GM12801 (cell line): ENCODE data around the gene MAGI2.

Experiments used
- CTCF ChIP-seq: IDR thresholded peaks from one replicate; pipeline ENCODE4 v1.5.1; 2011; ENCODE audit warnings: control low read depth; ENCODE audit not compliant: insufficient read length; ENCODE audit errors: extremely low read depth

The MAGI2 gene

GRCh38 chr7:79130715-79131114 lies 322.8 kb downstream of the MAGI2 start:
- TF ChIP-seq CTCF = no peak

GRCh38 chr7:79124331-79124730 lies 329.1 kb downstream of the MAGI2 start:
- no peak for TF ChIP-seq CTCF

- TF ChIP-seq CTCF = no peak
These were observed 335.3 kb downstream of the MAGI2 start for GRCh38 chr7:79118143-79118542.

GRCh38 chr7:79096361-79096805 lies 357.1 kb downstream of the MAGI2 start:
- no peak for TF ChIP-seq CTCF

- TF ChIP-seq CTCF = no peak
These were observed 360.0 kb downstream of the MAGI2 start for GRCh38 chr7:79093421-79093820.

- TF ChIP-seq CTCF = no peak
These were observed 361.8 kb downstream of the MAGI2 start for GRCh38 chr7:79091661-79092060.

- TF ChIP-seq CTCF = no peak
These were observed 362.5 kb downstream of the MAGI2 start for GRCh38 chr7:79091011-79091410.

- no peak for TF ChIP-seq CTCF
These were observed 362.9 kb downstream of the MAGI2 start for GRCh38 chr7:79090543-79090942.
